Measurements from ENCODE around the gene IL4I1.

Gene IL4I1

DNA sequence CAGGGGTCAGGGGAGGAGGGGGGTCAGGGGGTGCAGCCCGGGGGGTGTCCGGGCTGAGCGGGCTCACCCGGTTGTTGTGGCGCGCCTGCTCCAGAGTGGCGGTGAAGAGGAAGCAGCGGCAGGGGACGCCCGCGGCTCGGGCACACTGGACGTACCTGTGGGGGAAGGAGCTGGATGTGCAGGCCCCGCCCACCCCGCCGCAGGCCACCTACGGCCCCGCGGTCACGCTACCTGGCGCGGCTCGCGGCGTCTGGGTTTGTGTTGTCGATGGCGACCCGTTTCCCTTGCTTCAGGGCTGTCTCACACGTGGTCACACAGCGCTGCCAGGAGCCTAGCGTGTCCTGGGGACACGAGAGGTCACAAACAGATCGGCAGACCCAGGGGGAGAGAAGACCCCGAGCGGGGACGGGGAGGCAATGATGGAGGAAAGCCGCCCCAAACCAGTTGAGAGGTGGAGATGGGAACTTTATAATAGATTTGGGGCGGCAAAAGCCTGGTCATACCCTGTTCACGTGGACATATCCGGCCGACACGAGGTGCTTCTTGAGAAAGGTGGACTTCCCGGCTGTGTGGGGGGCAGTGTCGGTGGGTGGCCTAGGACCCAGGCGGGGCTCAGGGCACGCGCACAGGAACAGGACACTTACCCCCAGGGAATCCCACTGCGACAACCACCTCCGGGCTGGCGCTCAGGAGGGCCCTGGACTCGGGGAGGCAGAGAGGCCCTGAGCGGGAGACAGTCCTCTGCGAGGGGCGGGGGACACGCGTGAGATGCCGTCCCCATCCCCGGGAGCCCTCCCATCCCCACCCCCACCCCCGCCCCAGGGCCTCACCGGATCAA is 34.9 kb downstream of the IL4I1 start:
- no peak for TF ChIP-seq NFIC (IDR thresholded peaks at IDR 0.05)
- TF ChIP-seq EP300 (IDR thresholded peaks at IDR 0.05; ENCODE audit: borderline replicate concordance): no peak
- no peak for TF ChIP-seq CEBPB (IDR thresholded peaks at IDR 0.05)
- TF ChIP-seq TCF12 (IDR thresholded peaks at IDR 0.05; ENCODE audit: low read depth): no peak
- TF ChIP-seq TEAD4 (IDR thresholded peaks at IDR 0.05): no peak
- no peak for TF ChIP-seq CREB1 (IDR thresholded peaks at IDR 0.05; ENCODE audit: low read depth)
- TF ChIP-seq, protein P1, sequence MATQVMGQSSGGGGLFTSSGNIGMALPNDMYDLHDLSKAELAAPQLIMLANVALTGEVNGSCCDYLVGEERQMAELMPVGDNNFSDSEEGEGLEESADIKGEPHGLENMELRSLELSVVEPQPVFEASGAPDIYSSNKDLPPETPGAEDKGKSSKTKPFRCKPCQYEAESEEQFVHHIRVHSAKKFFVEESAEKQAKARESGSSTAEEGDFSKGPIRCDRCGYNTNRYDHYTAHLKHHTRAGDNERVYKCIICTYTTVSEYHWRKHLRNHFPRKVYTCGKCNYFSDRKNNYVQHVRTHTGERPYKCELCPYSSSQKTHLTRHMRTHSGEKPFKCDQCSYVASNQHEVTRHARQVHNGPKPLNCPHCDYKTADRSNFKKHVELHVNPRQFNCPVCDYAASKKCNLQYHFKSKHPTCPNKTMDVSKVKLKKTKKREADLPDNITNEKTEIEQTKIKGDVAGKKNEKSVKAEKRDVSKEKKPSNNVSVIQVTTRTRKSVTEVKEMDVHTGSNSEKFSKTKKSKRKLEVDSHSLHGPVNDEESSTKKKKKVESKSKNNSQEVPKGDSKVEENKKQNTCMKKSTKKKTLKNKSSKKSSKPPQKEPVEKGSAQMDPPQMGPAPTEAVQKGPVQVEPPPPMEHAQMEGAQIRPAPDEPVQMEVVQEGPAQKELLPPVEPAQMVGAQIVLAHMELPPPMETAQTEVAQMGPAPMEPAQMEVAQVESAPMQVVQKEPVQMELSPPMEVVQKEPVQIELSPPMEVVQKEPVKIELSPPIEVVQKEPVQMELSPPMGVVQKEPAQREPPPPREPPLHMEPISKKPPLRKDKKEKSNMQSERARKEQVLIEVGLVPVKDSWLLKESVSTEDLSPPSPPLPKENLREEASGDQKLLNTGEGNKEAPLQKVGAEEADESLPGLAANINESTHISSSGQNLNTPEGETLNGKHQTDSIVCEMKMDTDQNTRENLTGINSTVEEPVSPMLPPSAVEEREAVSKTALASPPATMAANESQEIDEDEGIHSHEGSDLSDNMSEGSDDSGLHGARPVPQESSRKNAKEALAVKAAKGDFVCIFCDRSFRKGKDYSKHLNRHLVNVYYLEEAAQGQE (IDR thresholded peaks at IDR 0.05; ENCODE audit: low read depth): no peak

DNA sequence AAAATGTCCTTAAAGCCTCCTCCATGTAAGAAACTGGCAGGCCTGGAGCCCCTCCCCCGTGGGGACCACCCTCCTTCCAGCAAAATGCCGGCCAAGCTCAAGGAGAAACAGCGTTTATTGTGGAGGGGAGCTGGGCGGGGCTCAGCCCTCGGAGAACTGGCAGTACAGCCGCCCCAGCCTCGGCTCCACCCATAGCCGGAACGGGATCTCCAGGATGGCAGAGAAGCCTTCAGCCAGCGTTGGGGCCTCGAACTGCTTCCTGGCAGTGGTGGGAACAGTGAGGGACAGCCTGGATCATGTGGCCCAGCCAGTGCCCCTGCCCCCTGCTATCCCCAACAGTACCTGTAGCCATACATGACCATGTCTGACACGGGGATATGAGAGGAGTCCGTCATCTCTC is 35.6 kb downstream of the IL4I1 start:
- TF ChIP-seq, protein P2, sequence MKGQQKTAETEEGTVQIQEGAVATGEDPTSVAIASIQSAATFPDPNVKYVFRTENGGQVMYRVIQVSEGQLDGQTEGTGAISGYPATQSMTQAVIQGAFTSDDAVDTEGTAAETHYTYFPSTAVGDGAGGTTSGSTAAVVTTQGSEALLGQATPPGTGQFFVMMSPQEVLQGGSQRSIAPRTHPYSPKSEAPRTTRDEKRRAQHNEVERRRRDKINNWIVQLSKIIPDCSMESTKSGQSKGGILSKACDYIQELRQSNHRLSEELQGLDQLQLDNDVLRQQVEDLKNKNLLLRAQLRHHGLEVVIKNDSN (IDR thresholded peaks at IDR 0.05): 0 out of 2 replicates have a peak, but pooled peaks have one; percentile 21
- TF ChIP-seq EP300 (IDR thresholded peaks at IDR 0.05; ENCODE audit: borderline replicate concordance): no peak
- TF ChIP-seq, protein P1 (IDR thresholded peaks at IDR 0.05; ENCODE audit: low read depth): no peak
- TF ChIP-seq TAF1 (IDR thresholded peaks at IDR 0.05; ENCODE audit: low read depth): no peak
- no peak; the same call in 1 of the 2 replicates for TF ChIP-seq NFIC (IDR thresholded peaks at IDR 0.05)
- no peak for TF ChIP-seq YY1 (IDR thresholded peaks at IDR 0.05; ENCODE audit: low read depth)
- TF ChIP-seq TEAD4 (IDR thresholded peaks at IDR 0.05): no peak
- TF ChIP-seq, protein P3, sequence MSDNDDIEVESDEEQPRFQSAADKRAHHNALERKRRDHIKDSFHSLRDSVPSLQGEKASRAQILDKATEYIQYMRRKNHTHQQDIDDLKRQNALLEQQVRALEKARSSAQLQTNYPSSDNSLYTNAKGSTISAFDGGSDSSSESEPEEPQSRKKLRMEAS (IDR thresholded peaks at IDR 0.05): peak; percentile 23; the same call in 1 of the 2 replicates
- no peak for TF ChIP-seq RAD21 (IDR thresholded peaks at IDR 0.05; ENCODE audit: low read depth)

DNA sequence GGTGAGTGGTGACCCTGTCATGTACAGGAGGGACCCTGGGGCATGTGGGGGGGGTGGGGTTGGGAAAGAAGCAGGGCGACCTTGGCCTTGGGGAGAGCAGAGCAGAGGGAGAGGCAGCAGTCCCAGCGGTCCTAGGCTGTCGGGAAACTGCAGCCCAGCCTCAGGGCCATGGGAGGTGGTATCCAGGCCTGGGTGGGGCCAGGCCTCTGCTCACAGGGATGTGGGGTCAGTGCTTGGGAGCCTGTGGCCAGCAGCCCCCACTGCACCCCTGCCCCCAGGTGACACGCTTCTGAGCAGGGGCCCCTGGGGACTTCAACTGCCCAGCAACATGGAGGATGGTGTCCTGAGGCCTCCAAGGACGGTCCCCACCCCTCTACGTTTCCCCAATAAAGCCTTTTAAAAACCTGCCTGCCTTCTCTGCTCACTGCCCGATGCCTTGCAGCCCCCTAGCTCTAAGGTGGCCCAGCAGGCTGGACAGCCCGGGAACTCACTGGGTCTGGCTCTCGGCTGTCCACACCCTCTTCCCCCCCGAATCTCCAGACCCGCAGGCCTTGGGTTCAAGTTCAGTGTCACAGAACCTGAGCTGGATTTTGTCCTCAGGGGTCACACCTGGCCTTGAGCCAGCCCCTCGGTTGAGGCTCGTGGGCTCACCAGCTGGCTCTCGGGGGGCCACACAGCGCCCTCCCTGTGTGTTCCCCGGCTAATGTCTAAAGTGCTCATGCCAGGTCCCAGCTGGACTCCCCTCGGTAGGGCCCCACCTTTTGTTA is 36.2 kb downstream of the IL4I1 start:
- TF ChIP-seq ZBTB7A (IDR thresholded peaks at IDR 0.05; ENCODE audit: low read depth) (peak; percentile 45; the same call in 1 of the 2 replicates), CEBPB (IDR thresholded peaks at IDR 0.05) (no peak), CREB1 (IDR thresholded peaks at IDR 0.05; ENCODE audit: low read depth) (no peak)

DNA sequence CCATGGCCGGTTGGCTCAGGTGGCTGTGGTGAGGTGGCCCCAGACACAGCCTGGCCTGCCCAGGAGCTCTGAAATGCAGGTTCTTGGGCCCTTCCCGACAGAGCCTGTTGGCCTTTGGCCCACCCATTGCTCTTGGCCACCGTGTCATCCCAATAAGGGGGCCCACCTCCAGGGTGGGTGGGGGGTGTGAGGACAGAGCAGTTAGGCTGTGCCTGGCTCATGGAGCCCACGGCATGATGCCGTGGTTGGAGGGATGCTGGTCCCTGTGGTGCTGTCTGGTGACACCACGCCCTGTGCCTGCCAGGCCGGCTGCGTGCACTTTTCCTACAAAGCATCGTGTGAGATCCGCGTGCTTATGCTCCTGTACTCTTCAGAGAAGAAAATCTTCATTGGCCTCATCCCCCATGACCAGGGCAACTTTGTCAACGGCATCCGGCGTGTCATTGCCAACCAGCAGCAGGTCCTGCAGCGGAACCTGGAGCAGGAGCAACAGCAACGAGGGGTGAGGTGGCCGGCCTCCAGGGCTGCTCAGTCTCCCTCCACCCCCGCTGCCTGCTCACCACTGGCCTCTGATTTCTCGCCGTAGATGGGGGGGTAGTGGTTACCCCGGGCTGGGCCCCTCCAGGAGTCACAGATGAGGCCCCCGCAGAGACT is 36.9 kb downstream of the IL4I1 start:
- TF ChIP-seq, protein P2 (IDR thresholded peaks at IDR 0.05): no peak
- TF ChIP-seq RAD21 (IDR thresholded peaks at IDR 0.05; ENCODE audit: low read depth): no peak
- TF ChIP-seq, protein P3 (IDR thresholded peaks at IDR 0.05): no peak
- no peak for TF ChIP-seq EGR1 (IDR thresholded peaks at IDR 0.05)
- TF ChIP-seq NFIC (IDR thresholded peaks at IDR 0.05): no peak
- TF ChIP-seq FOXM1 (IDR thresholded peaks at IDR 0.05; ENCODE audit: borderline replicate concordance, low read depth): no peak
- no peak for TF ChIP-seq CEBPB (IDR thresholded peaks at IDR 0.05)
- no peak for TF ChIP-seq CREB1 (IDR thresholded peaks at IDR 0.05; ENCODE audit: low read depth)
- TF ChIP-seq TCF12 (IDR thresholded peaks at IDR 0.05; ENCODE audit: low read depth): no peak
- TF ChIP-seq TEAD4 (IDR thresholded peaks at IDR 0.05): no peak
- TF ChIP-seq, protein P1 (IDR thresholded peaks at IDR 0.05; ENCODE audit: low read depth): no peak
- no peak for TF ChIP-seq ZBTB7A (IDR thresholded peaks at IDR 0.05; ENCODE audit: low read depth)
- no peak for TF ChIP-seq EP300 (IDR thresholded peaks at IDR 0.05; ENCODE audit: borderline replicate concordance)
- TF ChIP-seq YY1 (IDR thresholded peaks at IDR 0.05; ENCODE audit: low read depth): no peak

Data from Ishikawa (cell line).